IPS-18a (cell line): ENCODE data around the gene TCFL5.
"Not testable (repeated sequence)": the region's sequence is repeated elsewhere in the genome, so short reads cannot be mapped to it uniquely, and the experiment has no call there.

Experiments
- H3K27ac ChIP-seq: one replicate; pipeline ENCODE4 v1.5.1; 2013; ENCODE audit warnings: low read length
- H3K27me3 ChIP-seq: one replicate; pipeline ENCODE4 v1.6.1; 2013; ENCODE audit warnings: mild to moderate bottlenecking, low read length; ENCODE audit not compliant: control insufficient read depth, insufficient read depth
- H3K36me3 ChIP-seq: one replicate; pipeline ENCODE4 v1.6.1; 2013; ENCODE audit warnings: low read depth, low read length; ENCODE audit not compliant: control insufficient read depth
- H3K4me1 ChIP-seq: one replicate; pipeline ENCODE4 v1.6.1; 2013; ENCODE audit warnings: low read depth, low read length; ENCODE audit not compliant: control insufficient read depth
- H3K4me3 ChIP-seq: one replicate; pipeline ENCODE4 v1.5.1; 2013; ENCODE audit warnings: low read length
- H3K9ac ChIP-seq: one replicate; pipeline ENCODE4 v1.6.1; 2013; ENCODE audit warnings: mild to moderate bottlenecking, low read length, moderate library complexity
- H3K9me3 ChIP-seq: one replicate; pipeline ENCODE4 v1.6.1; 2013; ENCODE audit warnings: low read depth, low read length; ENCODE audit not compliant: control insufficient read depth

TCFL5 gene

DNA sequence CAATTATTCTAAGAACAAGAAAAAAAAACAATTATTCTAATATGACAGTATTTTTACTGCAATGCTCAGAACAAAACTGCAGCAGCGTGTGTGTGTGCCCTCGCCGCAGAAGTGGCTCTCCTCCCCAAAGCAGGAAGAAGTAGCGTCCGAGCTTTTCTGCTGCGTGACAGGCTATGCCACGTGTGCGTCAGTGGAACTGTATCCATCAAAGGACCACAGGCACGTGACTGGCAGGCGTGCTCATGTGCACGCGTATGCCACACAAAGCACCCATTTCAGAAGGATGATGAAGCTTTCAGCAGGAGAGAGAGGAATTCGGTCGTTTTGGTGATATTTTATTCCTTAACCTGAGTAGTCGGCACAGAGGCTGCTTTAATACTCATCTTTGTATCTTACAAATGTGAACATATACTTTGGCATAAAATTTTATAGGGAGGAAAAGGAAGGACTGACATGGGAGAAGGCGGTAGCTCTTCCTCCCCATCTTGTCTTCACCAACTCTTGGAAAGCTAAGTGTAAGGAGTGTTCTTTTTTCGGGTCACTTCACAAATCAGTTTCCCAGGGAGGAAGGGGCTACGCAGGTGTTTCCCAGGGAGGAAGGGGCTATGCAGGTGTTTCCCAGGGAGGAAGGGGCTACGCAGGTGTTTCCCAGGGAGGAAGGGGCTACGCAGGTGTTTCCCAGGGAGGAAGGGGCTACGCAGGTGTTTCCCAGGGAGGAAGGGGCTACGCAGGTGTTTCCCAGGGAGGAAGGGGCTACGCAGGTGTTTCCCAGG is 3.4 kb downstream of the TCFL5 start:
- no peak overlapping the region for H3K4me3 ChIP-seq
- H3K9me3 ChIP-seq, result no peaks in the 10 kb centered on the region
- H3K27me3 ChIP-seq, result peaks cover 9% of the 10 kb centered on the region
- peaks cover 24% of the 10 kb centered on the region for H3K36me3 ChIP-seq
- peaks cover 14% of the 10 kb centered on the region for H3K4me1 ChIP-seq
- no peak overlapping the region for H3K27ac ChIP-seq
- no peak overlapping the region for H3K9ac ChIP-seq

DNA sequence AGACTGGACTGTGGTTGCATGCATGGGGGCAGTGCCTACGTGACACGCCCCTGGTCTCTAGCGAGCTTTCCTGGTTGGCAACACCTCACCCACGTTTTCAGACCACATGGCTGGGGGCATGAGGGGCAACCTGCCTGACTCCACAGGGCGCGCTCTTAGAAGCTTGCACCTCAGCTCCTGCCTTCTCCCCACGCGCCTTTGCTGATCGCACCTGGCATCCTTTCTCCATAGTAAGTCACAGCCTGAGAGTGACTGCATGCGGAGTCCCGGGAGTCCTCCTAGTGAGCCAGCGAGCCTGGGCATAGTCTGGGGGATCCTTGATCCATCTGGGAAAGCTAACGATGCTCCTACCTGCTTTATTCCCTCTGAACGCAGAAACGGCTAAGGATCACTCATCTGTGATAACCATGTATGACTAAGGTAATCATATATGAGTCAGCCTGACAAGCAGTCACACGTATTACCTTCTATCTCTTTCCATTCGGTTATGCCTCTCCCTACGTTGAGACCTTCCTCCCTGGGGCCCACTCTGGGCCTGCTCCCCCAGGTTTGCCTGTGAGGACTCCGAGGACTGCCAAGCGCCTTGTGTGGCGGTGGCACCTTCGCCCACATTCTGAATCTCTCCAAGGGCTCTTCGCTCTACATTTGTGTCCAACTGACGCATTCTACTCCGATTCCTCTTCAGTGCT is 4.5 kb downstream of the TCFL5 start:
- Histone ChIP-seq H3K9ac (no peak overlapping the region), H3K36me3 (peaks cover 32% of the 10 kb centered on the region), H3K27ac (no peak overlapping the region), H3K4me1 (peaks cover 7% of the 10 kb centered on the region), H3K27me3 (peaks cover 9% of the 10 kb centered on the region), H3K4me3 (no peak overlapping the region), H3K9me3 (no peaks in the 10 kb centered on the region)

DNA sequence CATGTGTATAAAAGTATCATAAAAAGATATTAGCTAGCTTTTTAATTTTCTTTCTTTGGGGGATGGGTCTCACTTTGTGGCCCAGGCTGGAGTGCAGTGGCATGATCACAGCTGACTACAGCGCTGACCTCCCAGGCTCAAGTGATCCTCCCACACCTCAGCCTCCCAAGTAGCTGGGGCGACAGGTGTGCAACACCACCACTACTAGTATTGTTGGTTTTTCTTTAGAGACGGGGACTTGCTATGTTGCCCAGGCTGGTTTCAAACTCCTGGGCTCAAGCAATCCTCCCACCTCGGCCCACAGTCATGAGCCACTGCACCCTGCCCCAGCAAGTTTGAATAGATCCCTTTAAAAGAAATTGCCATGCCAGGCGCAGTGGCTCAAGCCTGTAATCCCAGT is 6.5 kb downstream of the TCFL5 start:
- peaks cover 3% of the 10 kb centered on the region for H3K4me1 ChIP-seq
- no peaks in the 10 kb centered on the region for H3K9me3 ChIP-seq
- H3K9ac ChIP-seq, result no peak overlapping the region
- H3K27ac ChIP-seq, result no peak overlapping the region
- peaks cover 34% of the 10 kb centered on the region for H3K36me3 ChIP-seq
- H3K4me3 ChIP-seq, result no peak overlapping the region
- H3K27me3 ChIP-seq, result peaks cover 3% of the 10 kb centered on the region

DNA sequence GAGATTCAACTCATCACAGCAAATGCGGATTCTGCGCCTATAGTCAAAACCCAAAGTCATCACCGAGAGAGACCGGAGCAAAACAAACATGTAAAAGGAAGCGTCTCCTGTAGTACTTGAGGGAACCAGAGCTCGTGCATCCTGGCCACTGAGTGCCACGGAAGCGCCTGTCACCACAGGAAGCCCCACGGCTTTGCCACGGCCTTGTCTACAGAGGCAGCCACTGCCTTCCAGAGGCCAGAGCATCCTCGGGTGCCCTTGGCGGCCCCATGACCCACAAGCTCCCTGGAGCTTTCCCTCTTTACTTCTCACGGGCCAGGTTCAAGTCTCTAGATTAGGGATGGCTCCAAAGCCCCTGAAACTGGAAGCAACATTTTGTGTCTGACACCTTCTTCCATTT is 7.5 kb downstream of the TCFL5 start:
- Histone ChIP-seq H3K27me3 (no peaks in the 10 kb centered on the region), H3K27ac (no peak overlapping the region), H3K36me3 (peaks cover 34% of the 10 kb centered on the region), H3K4me1 (no peaks in the 10 kb centered on the region), H3K9ac (no peak overlapping the region), H3K4me3 (no peak overlapping the region), H3K9me3 (no peaks in the 10 kb centered on the region)

- H3K36me3 ChIP-seq, result peaks cover 34% of the 10 kb centered on the region
- not testable (repeated sequence) for H3K27ac ChIP-seq, H3K4me3 ChIP-seq, H3K9me3 ChIP-seq, H3K9ac ChIP-seq, H3K4me1 ChIP-seq, H3K27me3 ChIP-seq
Measured at GRCh38 chr20:62853304-62853703, 8.3 kb downstream of the TCFL5 start.

DNA sequence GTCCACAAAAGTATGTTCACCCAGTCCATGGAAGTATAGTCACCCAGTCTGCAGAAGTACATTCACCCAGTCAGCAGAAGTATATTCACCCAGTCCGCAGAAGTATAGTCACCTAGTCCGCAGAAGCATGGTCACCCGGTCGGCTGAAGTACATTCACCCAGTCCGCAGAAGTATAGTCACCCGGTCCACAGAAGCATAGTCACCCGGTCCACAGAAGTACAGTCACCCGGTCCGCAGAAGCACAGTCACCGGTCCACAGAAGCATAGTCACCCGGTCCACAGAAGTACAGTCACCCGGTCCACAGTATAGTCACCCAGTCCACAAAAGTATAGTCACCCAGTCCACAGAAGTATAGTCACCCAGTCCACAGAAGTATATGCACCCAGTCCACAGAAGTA is 8.8 kb downstream of the TCFL5 start:
- Histone ChIP-seq H3K27me3 (no peaks in the 10 kb centered on the region), H3K9ac (no peak overlapping the region), H3K4me1 (no peaks in the 10 kb centered on the region), H3K4me3 (no peak overlapping the region), H3K27ac (no peak overlapping the region), H3K36me3 (peaks cover 34% of the 10 kb centered on the region), H3K9me3 (no peaks in the 10 kb centered on the region)

DNA sequence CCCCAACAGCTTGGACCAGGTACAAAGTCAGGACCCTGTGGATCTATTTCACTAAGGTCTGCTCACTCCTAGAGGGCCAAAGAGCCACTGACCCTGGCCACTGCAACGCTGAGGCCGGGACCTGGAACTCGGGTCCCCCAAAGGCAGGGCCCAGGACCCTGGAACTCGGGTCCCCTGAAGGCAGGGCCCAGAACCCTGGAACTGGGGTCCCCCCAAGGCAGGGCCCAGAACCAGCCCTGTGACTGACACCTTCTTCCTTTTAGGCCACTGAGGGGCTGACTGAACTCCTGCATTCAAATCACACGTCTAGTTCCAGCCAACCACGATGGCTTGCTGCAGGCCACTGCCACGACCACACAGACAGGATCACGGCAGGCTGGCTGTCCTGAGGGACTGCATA is 9.4 kb downstream of the TCFL5 start:
- Histone ChIP-seq H3K27ac (no peak overlapping the region), H3K4me1 (no peaks in the 10 kb centered on the region), H3K9me3 (no peaks in the 10 kb centered on the region), H3K9ac (no peak overlapping the region), H3K36me3 (peaks cover 34% of the 10 kb centered on the region), H3K4me3 (no peak overlapping the region), H3K27me3 (no peaks in the 10 kb centered on the region)

GRCh38 chr20:62850333-62850974 is 11.2 kb downstream of the TCFL5 start:
- Histone ChIP-seq H3K9me3 (no peaks in the 10 kb centered on the region), H3K9ac (no peak overlapping the region), H3K4me1 (no peaks in the 10 kb centered on the region), H3K36me3 (peaks cover 28% of the 10 kb centered on the region), H3K27ac (no peak overlapping the region), H3K27me3 (no peaks in the 10 kb centered on the region), H3K4me3 (no peak overlapping the region)

- Histone ChIP-seq H3K9ac (no peak overlapping the region), H3K9me3 (no peaks in the 10 kb centered on the region), H3K4me1 (no peaks in the 10 kb centered on the region), H3K27ac (no peak overlapping the region), H3K36me3 (peaks cover 20% of the 10 kb centered on the region), H3K27me3 (no peaks in the 10 kb centered on the region), H3K4me3 (no peak overlapping the region)
Measured at GRCh38 chr20:62849431-62849830, 12.2 kb downstream of the TCFL5 start.

GRCh38 chr20:62848917-62849316 is 12.7 kb downstream of the TCFL5 start:
- H3K27ac ChIP-seq, H3K4me3 ChIP-seq, H3K4me1 ChIP-seq, H3K9me3 ChIP-seq, H3K9ac ChIP-seq, H3K27me3 ChIP-seq: not testable (repeated sequence)
- H3K36me3 ChIP-seq, result peaks cover 15% of the 10 kb centered on the region

GRCh38 chr20:62846166-62846890 is 15.3 kb downstream of the TCFL5 start:
- peaks cover 3% of the 10 kb centered on the region for H3K36me3 ChIP-seq

More at GRCh38 chr20:62846166-62846890, 15.3 kb downstream of the TCFL5 start:
- H3K27me3 ChIP-seq, result no peaks in the 10 kb centered on the region
- H3K9me3 ChIP-seq, result no peaks in the 10 kb centered on the region
- no peak overlapping the region for H3K27ac ChIP-seq
- H3K4me1 ChIP-seq, result no peaks in the 10 kb centered on the region
- no peak overlapping the region for H3K9ac ChIP-seq
- H3K4me3 ChIP-seq, result no peak overlapping the region
